Activated CD4-positive, alpha-beta T cell treated with anti-CD3 and anti-CD28 coated beads for 24 hours (primary cell): ENCODE results near the gene DAAM1.

Source experiments
- DNase-seq, 2 donors: peaks; one replicate each; pipeline ENCODE4 v3.0.0-alpha.2; 2020; ENCODE audit warnings: low read depth in 2 of 2

The DAAM1 gene

DNA sequence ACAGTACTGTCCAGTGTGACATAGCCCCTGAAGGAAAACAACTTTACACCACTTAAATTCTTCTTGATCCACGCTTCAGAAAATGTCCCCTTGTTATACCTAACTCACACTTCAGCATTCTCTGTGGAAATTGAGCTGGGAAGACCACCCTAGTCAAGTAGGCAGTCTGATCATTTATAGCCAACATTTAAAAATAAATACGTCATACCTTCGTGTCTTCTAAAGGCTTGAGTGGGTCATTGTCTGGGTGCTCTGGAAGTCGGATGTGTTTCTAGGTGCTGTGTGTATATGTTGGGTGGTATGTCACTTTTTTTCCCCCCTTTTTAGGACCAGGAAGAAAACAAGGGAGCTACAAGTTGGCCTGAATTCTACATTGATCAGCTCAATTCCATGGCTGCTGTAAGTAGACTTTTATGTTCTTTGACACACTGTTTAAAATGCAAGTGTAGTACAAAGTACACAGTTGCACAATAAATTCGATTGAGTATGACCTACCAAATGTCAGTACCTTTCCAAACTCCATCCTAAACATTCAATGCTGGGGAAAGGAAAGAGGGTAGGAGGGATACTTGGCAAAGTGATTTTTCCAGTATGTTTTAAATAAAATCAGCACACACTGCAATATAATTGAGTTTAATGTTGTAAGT, 126.6 kb downstream of the DAAM1 start:
- no peak for DNase-seq

DNA sequence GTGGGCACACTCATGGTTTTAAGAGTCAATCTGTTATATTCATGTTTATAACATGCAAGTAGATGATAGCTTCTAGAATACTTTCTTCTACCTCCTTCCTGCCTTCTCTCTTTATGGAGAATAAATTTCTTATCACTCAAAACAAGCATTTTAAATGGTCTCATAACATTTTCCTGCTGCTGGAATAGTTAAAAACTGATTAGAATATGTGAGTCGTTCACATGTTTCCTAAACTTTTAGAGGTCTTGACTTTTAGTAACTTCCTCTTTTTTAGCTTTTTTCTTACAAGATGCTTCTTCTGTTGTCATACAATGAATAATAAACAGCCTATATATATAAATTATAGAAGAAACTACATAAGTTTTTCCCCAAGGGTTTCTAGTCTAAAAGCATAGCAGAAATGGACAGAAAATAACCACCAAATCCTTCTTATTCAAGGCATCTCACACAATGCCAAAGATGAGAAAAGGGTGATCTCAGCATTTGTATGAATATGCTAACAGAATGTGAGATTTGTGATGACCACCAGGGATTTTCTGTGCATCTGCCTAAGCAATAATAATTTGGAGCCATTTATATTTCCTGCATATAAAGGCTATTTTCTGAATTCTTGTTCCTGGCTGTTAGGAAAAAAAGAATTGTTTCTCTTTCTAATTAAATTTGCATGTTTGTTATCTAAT, 127.8 kb downstream of the DAAM1 start:
- DNase-seq, result no peak

DNA sequence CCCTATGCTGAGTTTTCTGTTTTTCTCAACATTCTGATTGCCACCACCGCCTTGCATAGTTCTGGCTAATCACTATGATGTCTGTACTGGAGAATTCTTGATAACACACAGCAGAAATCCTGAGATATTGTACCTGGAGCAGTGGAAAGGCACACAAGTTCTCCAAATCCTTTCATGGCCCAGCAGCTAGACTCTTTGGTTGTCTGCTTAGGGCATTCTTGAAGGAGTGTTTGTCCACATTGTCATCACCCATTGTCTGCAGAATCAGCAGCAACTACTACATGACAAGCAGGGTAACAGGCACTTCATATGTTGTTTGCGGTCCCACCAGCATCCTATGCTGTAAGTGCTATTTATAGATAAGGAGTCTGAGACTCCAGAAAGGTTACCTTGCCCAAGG, 128.9 kb downstream of the DAAM1 start:
- no peak for DNase-seq

DNA sequence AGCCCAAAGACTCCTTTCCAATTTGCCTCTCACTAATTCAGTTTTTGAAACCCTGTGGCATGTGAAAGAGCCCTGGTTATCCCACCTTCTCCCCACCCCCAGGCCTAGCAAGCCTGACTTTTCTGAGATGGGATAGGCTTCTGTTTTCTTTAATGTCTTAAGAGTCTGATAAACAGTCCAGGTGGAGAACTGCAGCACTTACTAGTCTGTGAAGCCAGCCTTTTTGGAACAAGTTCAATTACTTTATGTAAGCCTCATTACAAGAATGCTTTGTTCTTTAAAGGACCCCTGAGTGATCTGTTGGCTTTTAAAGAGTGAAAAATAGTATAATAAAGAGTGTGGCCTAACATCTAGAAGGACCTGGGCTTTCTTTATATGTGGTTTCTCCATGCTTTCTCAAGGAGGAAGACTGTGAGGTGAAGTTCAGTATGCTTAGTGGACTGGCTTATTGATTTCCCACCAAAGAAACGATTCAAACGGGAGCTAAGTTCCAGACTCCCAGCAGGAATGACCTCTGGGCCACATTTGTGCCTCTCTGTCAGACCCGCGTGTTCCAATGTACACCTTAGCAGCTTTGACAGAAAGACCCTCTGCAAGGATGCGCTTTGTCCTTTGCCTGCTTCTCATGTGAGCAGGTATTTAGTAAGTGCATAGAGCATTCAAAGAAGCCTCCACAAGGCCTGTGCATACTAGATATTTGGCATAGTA, 129.5 kb downstream of the DAAM1 start:
- DNase-seq, result no peak

DNA sequence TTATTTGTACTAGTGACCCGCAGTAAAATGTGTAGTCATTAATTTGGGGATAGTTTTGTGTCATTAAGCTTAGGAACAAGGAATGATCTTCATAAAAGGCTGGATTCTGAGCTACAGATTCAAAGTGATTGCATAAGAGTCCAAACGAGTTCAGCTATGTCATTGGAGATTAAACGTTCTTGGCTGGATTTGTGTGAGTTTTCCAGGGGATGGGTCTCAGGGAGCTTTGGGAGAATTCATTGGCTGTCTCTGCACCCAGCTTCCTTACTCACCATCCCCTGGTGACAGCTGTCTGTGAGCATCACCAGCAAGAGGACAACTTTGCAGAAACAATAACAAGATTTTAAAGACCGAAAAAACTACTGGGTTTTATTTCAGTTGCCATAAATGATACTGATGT, 130.4 kb downstream of the DAAM1 start:
- no peak for DNase-seq

DNA sequence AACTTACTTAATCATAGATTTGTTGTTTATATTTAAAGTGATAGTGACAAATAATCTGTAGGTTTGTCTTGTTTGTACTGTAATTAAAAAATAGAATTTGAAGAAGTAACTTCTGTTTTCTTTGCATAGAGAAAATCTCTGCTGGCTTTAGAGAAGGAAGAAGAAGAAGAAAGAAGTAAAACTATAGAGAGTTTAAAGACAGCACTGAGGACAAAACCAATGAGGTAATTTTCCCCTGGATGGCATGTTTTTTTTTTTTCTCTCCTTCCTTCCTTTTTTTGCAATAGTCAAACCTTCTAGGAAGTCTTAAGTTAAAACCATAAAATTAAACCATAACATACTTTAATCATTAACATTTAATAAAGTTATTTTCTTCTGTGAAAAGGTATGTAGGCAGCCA, 131.9 kb downstream of the DAAM1 start:
- no peak for DNase-seq

DNA sequence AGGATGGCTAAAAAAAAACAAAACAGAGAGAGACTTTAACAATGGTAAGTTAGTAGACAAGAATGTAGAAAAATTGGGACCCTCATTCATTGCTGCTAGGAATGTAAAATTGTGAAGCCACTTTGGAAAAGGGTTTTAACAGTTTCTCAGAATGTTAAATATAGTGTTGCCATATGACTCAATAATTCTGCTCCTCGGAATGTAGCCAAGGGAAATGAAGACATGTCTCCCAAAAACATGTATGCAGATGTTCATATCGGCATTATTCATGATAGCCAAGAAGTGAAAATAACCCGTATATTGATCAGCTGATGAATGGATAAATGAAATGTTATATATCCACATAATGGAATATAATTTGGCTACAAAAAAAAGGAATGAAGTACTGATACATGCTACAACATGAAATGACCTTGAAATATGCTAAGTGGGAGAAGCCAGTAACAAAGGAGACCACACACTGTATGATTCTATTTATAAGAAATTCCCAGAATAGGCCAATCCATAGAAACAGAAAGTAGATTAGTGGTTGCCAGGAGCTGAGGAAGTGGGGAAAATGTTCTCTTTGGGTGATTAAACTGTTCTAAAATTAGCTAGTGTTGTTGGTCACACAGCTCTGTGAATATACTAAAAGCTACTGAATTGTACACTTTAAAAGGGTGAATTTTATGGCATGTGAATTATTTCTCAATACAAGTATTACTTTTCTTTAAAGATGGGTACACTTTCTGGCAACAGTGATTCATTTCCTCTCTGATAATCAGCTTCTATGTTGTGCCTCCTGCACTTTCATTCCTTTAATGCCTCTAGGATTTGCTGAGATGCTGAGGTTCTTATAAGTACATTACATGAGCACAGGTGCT, 132.5 kb downstream of the DAAM1 start:
- DNase-seq, result no peak

DNA sequence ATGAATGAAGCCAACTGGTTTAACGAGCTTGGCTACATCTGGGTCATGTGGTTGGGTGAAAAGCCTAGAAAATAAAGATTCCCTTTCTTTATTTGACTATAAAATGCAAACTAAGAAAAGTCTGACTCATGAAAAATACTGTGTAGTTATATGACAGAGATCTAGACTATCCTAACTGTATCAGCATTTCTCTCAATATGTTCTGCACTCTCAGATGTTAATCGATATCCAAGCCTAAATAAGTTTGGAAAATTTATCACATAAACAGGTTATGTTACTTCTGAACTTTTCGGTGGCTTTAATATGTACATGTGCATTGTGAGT, 133.1 kb downstream of the DAAM1 start:
- DNase-seq, result no peak

DNA sequence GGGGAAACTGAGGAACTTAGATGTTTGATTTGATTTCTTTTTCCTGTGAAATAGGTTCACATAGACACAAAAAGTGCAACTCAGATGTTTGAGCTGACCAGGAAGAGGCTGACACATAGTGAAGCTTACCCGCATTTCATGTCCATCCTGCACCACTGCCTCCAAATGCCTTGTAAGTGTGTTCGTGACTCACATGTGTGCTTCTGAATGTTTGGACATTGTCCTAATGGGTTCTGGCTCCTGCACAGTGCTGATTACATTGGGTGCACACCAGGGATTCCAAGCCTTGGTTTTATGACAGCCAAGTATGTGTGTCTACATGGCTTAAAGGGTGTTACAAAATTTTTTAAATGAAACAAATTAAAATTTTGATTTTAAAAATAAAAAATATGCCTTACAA, 137.4 kb downstream of the DAAM1 start:
- DNase-seq, result no peak

DNA sequence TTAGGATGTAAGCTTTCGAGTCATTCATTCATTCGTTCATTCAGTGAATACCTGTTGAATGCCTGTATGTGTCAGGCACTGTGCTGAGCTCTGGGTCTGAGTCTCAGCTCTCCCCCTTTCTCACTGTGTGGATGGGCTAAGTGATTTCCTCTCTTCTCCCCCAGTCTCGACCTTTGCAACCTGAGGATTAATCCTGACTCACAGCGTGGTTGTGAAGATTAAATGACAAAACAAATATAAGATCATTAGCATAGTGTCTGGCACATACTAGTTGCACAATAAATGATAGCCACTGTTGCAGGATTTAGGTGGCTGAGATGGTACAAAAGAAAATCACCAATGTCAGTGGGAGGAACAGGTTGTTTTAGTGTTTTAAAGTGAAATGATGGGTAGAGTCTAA, 140.0 kb downstream of the DAAM1 start:
- no peak for DNase-seq

- no peak for DNase-seq
Observed at GRCh38 chr14:59330455-59330854, 142.0 kb downstream of the DAAM1 start.

DNA sequence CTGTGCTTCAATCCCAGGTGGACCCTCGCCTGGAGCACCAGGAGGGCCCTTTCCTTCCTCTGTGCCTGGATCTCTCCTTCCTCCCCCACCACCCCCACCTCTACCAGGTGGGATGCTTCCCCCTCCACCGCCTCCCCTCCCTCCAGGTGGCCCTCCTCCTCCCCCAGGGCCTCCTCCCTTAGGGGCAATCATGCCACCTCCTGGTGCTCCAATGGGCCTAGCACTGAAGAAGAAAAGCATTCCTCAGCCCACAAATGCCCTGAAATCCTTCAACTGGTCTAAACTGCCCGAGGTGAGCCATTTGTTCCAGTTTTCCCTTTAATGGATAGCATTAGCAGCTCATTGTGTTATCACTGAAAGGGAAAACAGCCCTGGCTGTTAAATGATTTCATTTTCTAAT, 142.8 kb downstream of the DAAM1 start:
- DNase-seq, result no peak

- no peak for DNase-seq
Observed at GRCh38 chr14:59332727-59333126, 144.3 kb downstream of the DAAM1 start.

DNA sequence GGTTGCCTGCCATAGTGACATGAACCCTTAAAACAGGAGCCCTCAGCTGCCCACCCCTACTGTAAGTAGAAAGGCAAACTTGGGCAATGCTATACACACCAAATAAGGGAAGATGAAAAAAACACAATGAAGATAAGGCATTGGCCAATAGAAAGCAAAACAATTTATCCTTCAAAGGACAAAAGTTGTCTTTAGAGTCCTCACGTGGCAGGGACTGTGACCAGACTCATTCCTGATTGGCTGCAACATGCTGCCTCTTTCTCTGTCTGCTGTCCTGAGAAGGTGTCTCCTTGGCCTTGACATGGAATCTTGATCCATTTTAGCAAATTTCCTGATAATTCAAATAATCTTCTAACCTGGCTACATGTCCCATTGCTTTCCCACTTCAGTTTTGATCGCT, 144.8 kb downstream of the DAAM1 start:
- no peak for DNase-seq

DNA sequence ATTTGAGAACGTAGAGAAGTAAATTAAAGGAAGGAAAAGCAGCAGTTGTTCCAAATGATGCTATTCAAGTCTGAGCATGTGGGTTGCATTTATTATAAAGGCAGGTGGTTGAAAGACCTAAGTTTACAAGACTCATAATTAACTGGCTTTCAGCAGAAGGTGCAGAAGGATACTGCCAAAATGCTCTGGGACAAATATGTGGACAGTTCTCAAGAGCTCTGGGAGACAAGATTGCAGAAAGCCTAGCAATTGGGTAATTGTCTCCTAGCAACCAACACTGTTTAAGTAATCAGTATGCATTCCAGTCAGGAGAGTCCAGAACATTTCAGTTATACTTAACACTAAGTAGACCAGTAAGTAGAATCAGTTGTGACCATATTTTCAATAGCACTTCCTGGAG, 145.2 kb downstream of the DAAM1 start:
- no peak for DNase-seq

DNA sequence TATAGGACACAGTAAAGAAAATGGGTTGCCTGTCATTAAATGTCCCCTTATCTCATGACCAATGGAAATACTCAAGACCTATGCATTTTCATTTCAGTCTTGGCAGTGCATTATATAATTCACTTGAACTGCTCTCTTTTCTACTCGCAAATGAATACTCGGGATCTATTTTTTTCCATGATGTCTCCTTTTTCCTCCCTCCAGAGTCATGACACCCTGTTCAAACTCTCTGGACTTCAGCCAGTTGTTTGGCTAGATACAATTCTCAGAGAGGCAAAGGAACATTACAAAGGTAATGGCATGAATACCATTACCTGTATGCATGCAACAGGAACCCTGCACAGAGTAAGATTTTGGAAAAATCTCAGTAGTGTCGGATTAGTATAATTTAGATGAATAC, 145.8 kb downstream of the DAAM1 start:
- DNase-seq, result no peak

DNA sequence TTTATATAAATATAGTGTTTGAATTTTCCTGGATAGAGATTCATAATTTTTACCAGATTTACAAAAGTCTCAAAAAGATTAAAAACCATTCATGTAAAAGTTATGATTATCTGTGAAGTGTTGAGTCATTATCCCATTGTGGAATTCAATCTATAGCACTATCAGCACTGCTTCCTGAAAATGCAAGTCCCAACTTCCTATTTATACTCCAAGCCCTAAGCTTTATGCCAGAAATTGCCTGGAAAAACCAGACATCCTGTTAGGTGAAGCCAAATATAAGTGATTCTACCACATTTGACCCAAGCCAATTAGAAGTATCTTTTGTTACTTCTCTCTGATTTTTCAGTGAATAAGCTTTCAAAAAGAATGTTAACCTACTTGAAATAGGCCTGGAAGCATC, 147.6 kb downstream of the DAAM1 start:
- no peak for DNase-seq

- no peak for DNase-seq
Observed at GRCh38 chr14:59336706-59337105, 148.2 kb downstream of the DAAM1 start.

- no peak for DNase-seq
Observed at GRCh38 chr14:59337141-59337611, 148.7 kb downstream of the DAAM1 start.

GRCh38 chr14:59338761-59339160, 150.3 kb downstream of the DAAM1 start:
- DNase-seq, result no peak

- no peak for DNase-seq
Observed at GRCh38 chr14:59339524-59340330, 151.3 kb downstream of the DAAM1 start.
